Measurements from ENCODE around the gene NRG2.

GRCh38 chr5:140017397-140018095 is 25.6 kb downstream of the NRG2 start:
- TF ChIP-seq CTCF (IDR thresholded peaks at IDR 0.05; ENCODE audit: low read depth, low read length, poor library complexity, severe bottlenecking), result no peak
- no peak for TF ChIP-seq EZH2phosphoT487 (IDR thresholded peaks at IDR 0.05; ENCODE audit: borderline replicate concordance, low read length)
